ENCODE results near the gene TSHR.

Gene TSHR

GRCh38 chr14:81023095-81023710 is 67.8 kb downstream of the TSHR start:
- no peak for TF ChIP-seq CTCF (IDR thresholded peaks at IDR 0.05; ENCODE audit: poor library complexity, severe bottlenecking)
- no peak overlapping the region for H3K27ac ChIP-seq (ENCODE audit: poor library complexity, severe bottlenecking)
- H3K9me3 ChIP-seq (ENCODE audit: severe bottlenecking): no peaks in the 10 kb centered on the region
- no peak overlapping the region for H3K4me3 ChIP-seq (ENCODE audit: severe bottlenecking)
- ATAC-seq (ENCODE audit: low read depth): no peak
- no peaks in the 10 kb centered on the region for H3K4me1 ChIP-seq (ENCODE audit: insufficient read depth, poor library complexity, severe bottlenecking)
- no peaks in the 10 kb centered on the region for H3K36me3 ChIP-seq (ENCODE audit: low read depth)
- H3K27me3 ChIP-seq (ENCODE audit: insufficient read depth, poor library complexity, severe bottlenecking): no peaks in the 10 kb centered on the region
- DNase-seq (ENCODE audit: low spot score): no peak

GRCh38 chr14:81028461-81028860 is 73.0 kb downstream of the TSHR start:
- no peaks in the 10 kb centered on the region for H3K9me3 ChIP-seq (ENCODE audit: severe bottlenecking)
- DNase-seq (ENCODE audit: low spot score) (no peak), ATAC-seq (ENCODE audit: low read depth) (no peak)
- H3K36me3 ChIP-seq (ENCODE audit: low read depth): no peaks in the 10 kb centered on the region
- H3K27ac ChIP-seq (ENCODE audit: poor library complexity, severe bottlenecking): no peak overlapping the region
- TF ChIP-seq CTCF (IDR thresholded peaks at IDR 0.05; ENCODE audit: poor library complexity, severe bottlenecking): no peak
- H3K4me1 ChIP-seq (ENCODE audit: insufficient read depth, poor library complexity, severe bottlenecking): no peaks in the 10 kb centered on the region
- H3K4me3 ChIP-seq (ENCODE audit: severe bottlenecking): no peak overlapping the region
- peaks cover 3% of the 10 kb centered on the region for H3K27me3 ChIP-seq (ENCODE audit: insufficient read depth, poor library complexity, severe bottlenecking)

- no peaks in the 10 kb centered on the region for H3K9me3 ChIP-seq (ENCODE audit: severe bottlenecking)
- H3K36me3 ChIP-seq (ENCODE audit: low read depth): no peaks in the 10 kb centered on the region
- ATAC-seq (ENCODE audit: low read depth) (no peak), DNase-seq (ENCODE audit: low spot score) (no peak)
- H3K4me1 ChIP-seq (ENCODE audit: insufficient read depth, poor library complexity, severe bottlenecking): no peaks in the 10 kb centered on the region
- no peak for TF ChIP-seq CTCF (IDR thresholded peaks at IDR 0.05; ENCODE audit: poor library complexity, severe bottlenecking)
- H3K27me3 ChIP-seq (ENCODE audit: insufficient read depth, poor library complexity, severe bottlenecking): peaks cover 3% of the 10 kb centered on the region
- H3K27ac ChIP-seq (ENCODE audit: poor library complexity, severe bottlenecking): no peak overlapping the region
- H3K4me3 ChIP-seq (ENCODE audit: severe bottlenecking): no peak overlapping the region
These were observed 76.1 kb downstream of the TSHR start for GRCh38 chr14:81031488-81031887.

GRCh38 chr14:81033698-81034240 is 78.3 kb downstream of the TSHR start:
- Histone ChIP-seq H3K27me3 (ENCODE audit: insufficient read depth, poor library complexity, severe bottlenecking) (peaks cover 3% of the 10 kb centered on the region), H3K9me3 (ENCODE audit: severe bottlenecking) (no peaks in the 10 kb centered on the region), H3K4me1 (ENCODE audit: insufficient read depth, poor library complexity, severe bottlenecking) (no peaks in the 10 kb centered on the region), H3K27ac (ENCODE audit: poor library complexity, severe bottlenecking) (no peak overlapping the region), H3K36me3 (ENCODE audit: low read depth) (no peaks in the 10 kb centered on the region), H3K4me3 (ENCODE audit: severe bottlenecking) (no peak overlapping the region)
- no peak for DNase-seq (ENCODE audit: low spot score)
- no peak for TF ChIP-seq CTCF (IDR thresholded peaks at IDR 0.05; ENCODE audit: poor library complexity, severe bottlenecking)
- ATAC-seq (ENCODE audit: low read depth): no peak

- Histone ChIP-seq H3K4me1 (ENCODE audit: insufficient read depth, poor library complexity, severe bottlenecking) (no peaks in the 10 kb centered on the region), H3K36me3 (ENCODE audit: low read depth) (no peaks in the 10 kb centered on the region), H3K4me3 (ENCODE audit: severe bottlenecking) (no peak overlapping the region), H3K27me3 (ENCODE audit: insufficient read depth, poor library complexity, severe bottlenecking) (no peaks in the 10 kb centered on the region), H3K27ac (ENCODE audit: poor library complexity, severe bottlenecking) (no peak overlapping the region), H3K9me3 (ENCODE audit: severe bottlenecking) (no peaks in the 10 kb centered on the region)
- TF ChIP-seq CTCF (IDR thresholded peaks at IDR 0.05; ENCODE audit: poor library complexity, severe bottlenecking): no peak
- no peak for DNase-seq (ENCODE audit: low spot score)
- no peak for ATAC-seq (ENCODE audit: low read depth)
These were observed 87.0 kb downstream of the TSHR start for GRCh38 chr14:81042438-81042837.

Data from RWPE2 (cell line).